HepG2 (cell line): ENCODE measurements around the gene TKTL1. TPM values are rescaled to one million over a fixed set of nuclear protein-coding genes. Genes with fewer than 3 reads are reported as not detected.

Experiments
- ATAC-seq: fragments of 200-7000 bp; cut with Tn5 transposase; 3 replicates; pipeline ENCODE4 v1.9.1; 2020; ENCODE audit warnings: mild to moderate bottlenecking, moderate library complexity
- BruUV-seq: library from RNA; stranded (reverse); fragments of 400-500 nt; replicated peaks from 2 replicates; lab custom pipeline; 2021; lab: Mats Ljungman, UMichigan
- CTCF ChIA-PET: fragments of 300-600 bp; formaldehyde crosslinking; extraction: SDS; loops from one replicate; lab custom pipeline; 2021; ENCODE audit warnings: low total read pairs, inconsistent platforms, low intra/inter-chr PET ratio; lab: Yijun Ruan, JAX
- POLR2A ChIA-PET: fragments of 350-600 bp; sonication (Branson Sonifier 250); formaldehyde crosslinking; loops from one replicate; lab custom pipeline; 2020; ENCODE audit warnings: antibody characterized with exemption, inconsistent platforms; lab: Yijun Ruan, JAX
- DNase-seq: peaks from one replicate; pipeline ENCODE4 v3.0.0-alpha.2; 2015; ENCODE audit warnings: low spot score
- FAIRE-seq: peaks from 3 replicates; lab custom pipeline; 2011; peaks lifted over from hg19 to GRCh38; lab: Jason Lieb, UNC
- H2AFZ ChIP-seq: one replicate; pipeline ENCODE4 v1.6.1; 2011; ENCODE audit warnings: low read length, inconsistent platforms
- H3K27ac ChIP-seq: fragments of 300-600 bp; 3 replicates; pipeline ENCODE4 v1.8.0; 2011; ENCODE audit warnings: mixed run types, mild to moderate bottlenecking, mixed read lengths, low read length, inconsistent platforms; ENCODE audit not compliant: insufficient read depth; ENCODE audit errors: extremely low read length
- H3K27me3 ChIP-seq, 2 experiments: fragments of 200-600 bp in 1 of 2; 2 replicates in 1 of 2; 3 replicates in 1 of 2; pipeline versions ENCODE4 v1.6.0 to v1.8.0; 2011; ENCODE audit warnings: low read length in 2 of 2, mild to moderate bottlenecking in 2 of 2, moderate library complexity in 2 of 2, inconsistent platforms in 1 of 2; ENCODE audit not compliant: insufficient read depth in 2 of 2, control insufficient read depth in 1 of 2
- H3K36me3 ChIP-seq, 2 experiments: fragments of 200-600 bp in 1 of 2; replicated peaks in 1 of 2; 2 replicates in 1 of 2; 3 replicates in 1 of 2; pipeline versions ENCODE4 v1.5.1 to v1.8.0; 2011; ENCODE audit warnings: low read length in 2 of 2, inconsistent platforms in 1 of 2; ENCODE audit not compliant: insufficient read depth in 2 of 2, control insufficient read depth in 1 of 2
- H3K4me1 ChIP-seq: 2 replicates; pipeline ENCODE4 v1.5.1; 2012; ENCODE audit warnings: low read length, inconsistent platforms; ENCODE audit not compliant: insufficient read depth
- H3K4me2 ChIP-seq: 2 replicates; pipeline ENCODE4 v1.6.0; 2011; ENCODE audit warnings: low read depth, low read length, inconsistent platforms
- H3K4me3 ChIP-seq, 3 experiments: fragments of 200-600 bp in 1 of 3; sonication (generic), shearing (Covaris generic) in 1 of 3; replicated peaks in 1 of 3; 2 replicates each; pipeline ENCODE4 v1.5.1; 2011 to 2016; ENCODE audit warnings: low read length in 3 of 3, inconsistent platforms in 2 of 3, low read depth in 2 of 3, mild to moderate bottlenecking in 2 of 3, control low read depth in 1 of 3, mixed read lengths in 1 of 3; ENCODE audit not compliant: insufficient read depth in 1 of 3
- H3K79me2 ChIP-seq: one replicate; pipeline ENCODE4 v1.6.1; 2011; ENCODE audit warnings: low read length, inconsistent platforms; ENCODE audit not compliant: insufficient read depth
- H3K9ac ChIP-seq: 2 replicates; pipeline ENCODE4 v1.6.0; 2011; ENCODE audit warnings: mild to moderate bottlenecking, low read depth, low read length, inconsistent platforms; ENCODE audit not compliant: insufficient read depth
- H3K9me3 ChIP-seq: 2 replicates; pipeline ENCODE4 v1.5.1; 2012; ENCODE audit warnings: mild to moderate bottlenecking, low read length
- H4K20me1 ChIP-seq: 2 replicates; pipeline ENCODE4 v1.6.0; 2011; ENCODE audit warnings: inconsistent platforms, mild to moderate bottlenecking, low read length, moderate library complexity; ENCODE audit not compliant: insufficient read depth
- IRF2 ChIP-seq: IDR thresholded peaks from 2 replicates; pipeline ENCODE4 v1.6.1; 2018; ENCODE audit warnings: missing genetic modification reagents, missing compliant biosample characterization
- MBNL3 ChIP-seq: fragments of 250-450 bp; sonication (Bioruptor Pico); conservative IDR thresholded peaks from 2 replicates; pipeline ENCODE4 v1.8.0; 2022; ENCODE audit warnings: mild to moderate bottlenecking, inconsistent platforms
- PITX1 ChIP-seq: sonication (generic); formaldehyde crosslinking; IDR thresholded peaks from 2 replicates; pipeline ENCODE4 v1.5.1; 2020; ENCODE audit warnings: mild to moderate bottlenecking, missing genetic modification reagents
- PRMT3 ChIP-seq: sonication (generic); formaldehyde crosslinking; IDR thresholded peaks from 2 replicates; pipeline ENCODE4 v1.8.1; 2022; ENCODE audit warnings: low read depth, mild to moderate bottlenecking, moderate library complexity, missing genetic modification reagents, borderline replicate concordance
- SALL1 ChIP-seq: sonication (generic); formaldehyde crosslinking; IDR thresholded peaks from 2 replicates; pipeline ENCODE4 v1.8.0; 2022; ENCODE audit warnings: mild to moderate bottlenecking, missing genetic modification reagents
- STAG1 ChIP-seq: sonication (generic); formaldehyde crosslinking; IDR thresholded peaks from 2 replicates; pipeline ENCODE4 v1.4.0; 2020; ENCODE audit warnings: missing genetic modification reagents
- ZBTB38 ChIP-seq: sonication (generic); formaldehyde crosslinking; IDR thresholded peaks from 2 replicates; pipeline ENCODE4 v1.5.1; 2020; ENCODE audit warnings: mild to moderate bottlenecking, missing genetic modification reagents
- ZFAT ChIP-seq: sonication (generic); formaldehyde crosslinking; conservative IDR thresholded peaks from 2 replicates; pipeline ENCODE4 v1.8.1; 2023; ENCODE audit warnings: missing genetic modification reagents, inconsistent platforms
- ZGPAT ChIP-seq: IDR thresholded peaks from 2 replicates; pipeline ENCODE4 v1.6.1; 2016; ENCODE audit warnings: mild to moderate bottlenecking
- ZNF317 ChIP-seq: sonication (generic); formaldehyde crosslinking; IDR thresholded peaks from 2 replicates; pipeline ENCODE4 v1.5.0; 2020; ENCODE audit warnings: mild to moderate bottlenecking, missing genetic modification reagents
- ZNF335 ChIP-seq: sonication (generic); formaldehyde crosslinking; IDR thresholded peaks from 2 replicates; pipeline ENCODE4 v1.4.0; 2020; ENCODE audit warnings: missing genetic modification reagents
- WGBS: methylation state at CpG from one replicate; pipeline ENCODE4 v1.1.6; 2017; ENCODE audit warnings: low lambda C conversion rate; 5-methylcytosine and 5-hydroxymethylcytosine counted together
- in situ Hi-C: cut with HindIII; loops from 2 replicates; pipeline ENCODE4 v1.10.0; 2017; ENCODE audit warnings: low pct_unique_long_range_greater_than_20kb; ENCODE audit not compliant: extremely low pct_ligation_motif_present
- intact Hi-C: fragments of 100-400 bp; cut with micrococcal nuclease; formaldehyde crosslinking; loops from one replicate; pipeline ENCODE4 v1.10.0; 2022; ENCODE audit not compliant: unreplicated experiment
- polyA plus RNA-seq, 8 experiments: library from polyadenylated mRNA; depleted of rRNA in 3 of 8; stranded (reverse) in 7 of 8; unstranded in 1 of 8; fragments of >200 nt; fragmentation: Illumina TruSeq in 4 of 8; extraction: Trizol in 4 of 8; gene quantifications; 2 replicates each; pipeline versions ENCODE4 v1.2.1 to v1.2.3, GENCODE V29; 2011 to 2016; ENCODE audit warnings: low read depth in 4 of 8, missing spikeins in 1 of 8, mixed read lengths in 1 of 8; ENCODE audit not compliant: insufficient read depth in 1 of 8
- total RNA-seq, 5 experiments: library from RNA; depleted of rRNA; stranded (reverse); fragments of >200 nt; fragmentation: Illumina TruSeq; extraction: Trizol; gene quantifications; 2 replicates each; pipeline ENCODE4 v1.2.3, GENCODE V29; 2016; ENCODE audit warnings: low read depth in 1 of 5
- TF ChIP-seq, protein P1 (sequence below): sonication (generic); formaldehyde crosslinking; IDR thresholded peaks from 2 replicates; pipeline ENCODE4 v1.8.0; 2022; ENCODE audit warnings: mild to moderate bottlenecking, missing genetic modification reagents, moderate library complexity
- TF ChIP-seq, protein P2 (sequence below): sonication (generic); formaldehyde crosslinking; conservative IDR thresholded peaks from 2 replicates; pipeline ENCODE4 v1.4.0; 2020; ENCODE audit warnings: missing genetic modification reagents
- TF ChIP-seq, protein P3 (sequence below): sonication (generic); formaldehyde crosslinking; IDR thresholded peaks from 2 replicates; pipeline ENCODE4 v1.8.0; 2022; ENCODE audit warnings: mild to moderate bottlenecking, missing genetic modification reagents

Gene TKTL1
- total and polyA plus RNA-seq, 2 of the 13 experiments (the other 11 are each of a cell fraction or from before 2014, with no cell fraction given), result not detected

DNA sequence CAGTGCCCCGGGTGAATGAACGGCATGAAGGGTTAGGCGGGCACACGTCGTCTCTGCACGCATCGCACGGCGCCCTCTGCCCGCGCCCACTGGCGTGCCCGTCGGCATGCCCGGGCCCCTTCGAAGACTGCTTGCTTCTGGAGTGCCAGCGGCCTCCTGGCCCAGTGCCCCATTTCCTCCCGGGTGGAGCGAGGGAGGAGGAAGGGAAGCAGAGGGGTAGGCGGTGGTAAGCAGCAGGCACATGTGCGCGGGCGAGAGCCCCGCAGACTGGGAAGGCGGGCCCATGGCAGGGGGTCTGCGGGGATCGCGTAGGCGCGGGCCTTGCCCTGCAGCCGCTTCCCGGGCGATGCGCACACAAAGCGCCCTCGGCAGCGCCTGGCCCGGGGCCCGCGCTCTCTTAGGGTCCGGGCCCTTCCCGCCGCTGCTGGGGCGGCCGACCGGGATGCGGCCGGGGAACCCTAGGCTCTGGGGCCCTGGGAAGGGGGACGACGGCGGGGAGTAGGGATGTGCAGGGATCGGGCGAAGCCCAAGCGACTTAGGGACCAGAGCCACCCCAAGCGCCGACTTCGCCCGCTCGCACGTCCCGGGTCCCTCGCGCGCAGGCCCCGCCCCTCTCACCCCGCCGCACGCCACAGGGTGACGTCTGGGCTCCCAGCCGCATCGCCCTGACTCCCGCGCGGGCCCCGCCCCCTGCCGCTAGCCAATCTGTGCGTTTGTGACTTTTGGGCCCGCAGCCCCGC, 82.6 kb downstream of the TKTL1 start (continued):
- TF ChIP-seq IRF2 (CRISPR knock-in tag) (no peak), PITX1 (CRISPR knock-in tag) (no peak), ZNF335 (CRISPR knock-in tag) (no peak), PRMT3 (CRISPR knock-in tag) (no peak)

- peak; percentile 93 for DNase-seq
- no peaks in the 10 kb centered on the region for H4K20me1 ChIP-seq
- H3K9me3 ChIP-seq, result no peaks in the 10 kb centered on the region
- peak within 1 kb of the TSS; percentile 77 for H3K27ac ChIP-seq
- ATAC-seq, result peak; percentile 88
- no peaks in the 10 kb centered on the region for H3K36me3 ChIP-seq
- intact Hi-C loops, result no loop called here
- peaks cover 33% of the 10 kb centered on the region for H3K4me1 ChIP-seq
- CTCF ChIA-PET, result no interaction called here
- WGBS, result no CpG with 5 or more reads among the region's 103 CpGs
- no peak within 1 kb of the TSS for H2AFZ ChIP-seq
- H3K4me3 ChIP-seq, result peak within 1 kb of the TSS; percentile 72 to 86 (median 76)
- peak within 1 kb of the TSS; percentile 83 for H3K4me2 ChIP-seq
- peaks cover 8% of the 10 kb centered on the region for H3K79me2 ChIP-seq
- FAIRE-seq, result peak; percentile 94
- H3K9ac ChIP-seq, result peak within 1 kb of the TSS; percentile 94
- no TSS peak for BruUV-seq
- H3K27me3 ChIP-seq, result no peaks in the 10 kb centered on the region
- POLR2A ChIA-PET, result interaction anchor here (1.0 to 1.3 kb wide), 5 partner anchors 8 to 163 kb away, joined by 3 to 11 read pairs (median 4); partner anchors contain the start of gene RPL10
- in situ Hi-C loops, result no loop called here
- TF ChIP-seq ZBTB38 (CRISPR knock-in tag) (0 out of 2 replicates have a peak, but pooled peaks have one; percentile 36), ZNF317 (CRISPR knock-in tag) (no peak), STAG1 (CRISPR knock-in tag) (no peak), ZFAT (CRISPR knock-in tag) (no peak), SALL1 (CRISPR knock-in tag) (peak; percentile 56; the same call in 1 of the 2 replicates), ZGPAT (CRISPR knock-in tag) (0 out of 2 replicates have a peak, but pooled peaks have one; percentile 16), MBNL3 (CRISPR knock-in tag) (no peak)
- TF ChIP-seq, protein P1, sequence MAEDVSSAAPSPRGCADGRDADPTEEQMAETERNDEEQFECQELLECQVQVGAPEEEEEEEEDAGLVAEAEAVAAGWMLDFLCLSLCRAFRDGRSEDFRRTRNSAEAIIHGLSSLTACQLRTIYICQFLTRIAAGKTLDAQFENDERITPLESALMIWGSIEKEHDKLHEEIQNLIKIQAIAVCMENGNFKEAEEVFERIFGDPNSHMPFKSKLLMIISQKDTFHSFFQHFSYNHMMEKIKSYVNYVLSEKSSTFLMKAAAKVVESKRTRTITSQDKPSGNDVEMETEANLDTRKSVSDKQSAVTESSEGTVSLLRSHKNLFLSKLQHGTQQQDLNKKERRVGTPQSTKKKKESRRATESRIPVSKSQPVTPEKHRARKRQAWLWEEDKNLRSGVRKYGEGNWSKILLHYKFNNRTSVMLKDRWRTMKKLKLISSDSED, result no peak
- TF ChIP-seq, protein P2, sequence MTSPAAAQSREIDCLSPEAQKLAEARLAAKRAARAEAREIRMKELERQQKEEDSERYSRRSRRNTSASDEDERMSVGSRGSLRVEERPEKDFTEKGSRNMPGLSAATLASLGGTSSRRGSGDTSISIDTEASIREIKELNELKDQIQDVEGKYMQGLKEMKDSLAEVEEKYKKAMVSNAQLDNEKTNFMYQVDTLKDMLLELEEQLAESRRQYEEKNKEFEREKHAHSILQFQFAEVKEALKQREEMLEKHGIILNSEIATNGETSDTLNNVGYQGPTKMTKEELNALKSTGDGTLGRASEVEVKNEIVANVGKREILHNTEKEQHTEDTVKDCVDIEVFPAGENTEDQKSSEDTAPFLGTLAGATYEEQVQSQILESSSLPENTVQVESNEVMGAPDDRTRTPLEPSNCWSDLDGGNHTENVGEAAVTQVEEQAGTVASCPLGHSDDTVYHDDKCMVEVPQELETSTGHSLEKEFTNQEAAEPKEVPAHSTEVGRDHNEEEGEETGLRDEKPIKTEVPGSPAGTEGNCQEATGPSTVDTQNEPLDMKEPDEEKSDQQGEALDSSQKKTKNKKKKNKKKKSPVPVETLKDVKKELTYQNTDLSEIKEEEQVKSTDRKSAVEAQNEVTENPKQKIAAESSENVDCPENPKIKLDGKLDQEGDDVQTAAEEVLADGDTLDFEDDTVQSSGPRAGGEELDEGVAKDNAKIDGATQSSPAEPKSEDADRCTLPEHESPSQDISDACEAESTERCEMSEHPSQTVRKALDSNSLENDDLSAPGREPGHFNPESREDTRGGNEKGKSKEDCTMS (CRISPR knock-in tag), result no peak
- TF ChIP-seq, protein P3, sequence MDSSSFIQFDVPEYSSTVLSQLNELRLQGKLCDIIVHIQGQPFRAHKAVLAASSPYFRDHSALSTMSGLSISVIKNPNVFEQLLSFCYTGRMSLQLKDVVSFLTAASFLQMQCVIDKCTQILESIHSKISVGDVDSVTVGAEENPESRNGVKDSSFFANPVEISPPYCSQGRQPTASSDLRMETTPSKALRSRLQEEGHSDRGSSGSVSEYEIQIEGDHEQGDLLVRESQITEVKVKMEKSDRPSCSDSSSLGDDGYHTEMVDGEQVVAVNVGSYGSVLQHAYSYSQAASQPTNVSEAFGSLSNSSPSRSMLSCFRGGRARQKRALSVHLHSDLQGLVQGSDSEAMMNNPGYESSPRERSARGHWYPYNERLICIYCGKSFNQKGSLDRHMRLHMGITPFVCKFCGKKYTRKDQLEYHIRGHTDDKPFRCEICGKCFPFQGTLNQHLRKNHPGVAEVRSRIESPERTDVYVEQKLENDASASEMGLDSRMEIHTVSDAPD (CRISPR knock-in tag), result no peak
Observed at GRCh38 chrX:154378799-154379568, 83.4 kb downstream of the TKTL1 start, which contains the start of gene EMD. EMD (plus strand) TSS chrX:154379295; CDS start chrX:154379485, 190 bp downstream.
